Measurements from ENCODE around the gene SPTBN1. TPM values are rescaled to one million over a fixed set of nuclear protein-coding genes. Genes with fewer than 3 reads are reported as not detected.

SPTBN1 gene
- total RNA-seq, 1 experiment from 2014 or later, result 204 TPM

DNA sequence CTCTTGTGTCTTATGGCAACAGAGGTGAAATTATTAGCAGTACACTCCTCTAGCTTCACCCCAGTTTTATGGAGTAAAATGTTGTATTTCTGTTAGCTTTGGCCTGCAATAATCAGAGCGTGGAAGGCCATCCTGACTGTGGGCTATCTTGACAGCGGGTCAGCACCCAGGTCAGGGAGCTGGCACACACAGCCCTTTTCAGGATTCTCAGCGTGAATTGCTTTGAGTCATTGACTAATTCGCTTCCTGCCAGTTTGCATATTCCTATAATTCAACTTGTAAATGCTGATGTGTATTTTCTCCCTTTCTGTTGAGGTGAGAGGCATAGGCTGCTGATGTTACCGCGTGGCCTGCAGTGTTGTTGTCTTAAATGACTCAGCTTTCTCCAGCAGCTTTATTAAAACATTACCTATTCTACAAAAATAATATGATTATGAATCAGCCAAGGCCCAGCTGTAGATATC, 157.7 kb downstream of the SPTBN1 start (continued):
- no peak for TF ChIP-seq ZNF263 (CRISPR knock-in tag; IDR thresholded peaks at IDR 0.05; ENCODE audit: low read depth)
- TF ChIP-seq, protein P1, sequence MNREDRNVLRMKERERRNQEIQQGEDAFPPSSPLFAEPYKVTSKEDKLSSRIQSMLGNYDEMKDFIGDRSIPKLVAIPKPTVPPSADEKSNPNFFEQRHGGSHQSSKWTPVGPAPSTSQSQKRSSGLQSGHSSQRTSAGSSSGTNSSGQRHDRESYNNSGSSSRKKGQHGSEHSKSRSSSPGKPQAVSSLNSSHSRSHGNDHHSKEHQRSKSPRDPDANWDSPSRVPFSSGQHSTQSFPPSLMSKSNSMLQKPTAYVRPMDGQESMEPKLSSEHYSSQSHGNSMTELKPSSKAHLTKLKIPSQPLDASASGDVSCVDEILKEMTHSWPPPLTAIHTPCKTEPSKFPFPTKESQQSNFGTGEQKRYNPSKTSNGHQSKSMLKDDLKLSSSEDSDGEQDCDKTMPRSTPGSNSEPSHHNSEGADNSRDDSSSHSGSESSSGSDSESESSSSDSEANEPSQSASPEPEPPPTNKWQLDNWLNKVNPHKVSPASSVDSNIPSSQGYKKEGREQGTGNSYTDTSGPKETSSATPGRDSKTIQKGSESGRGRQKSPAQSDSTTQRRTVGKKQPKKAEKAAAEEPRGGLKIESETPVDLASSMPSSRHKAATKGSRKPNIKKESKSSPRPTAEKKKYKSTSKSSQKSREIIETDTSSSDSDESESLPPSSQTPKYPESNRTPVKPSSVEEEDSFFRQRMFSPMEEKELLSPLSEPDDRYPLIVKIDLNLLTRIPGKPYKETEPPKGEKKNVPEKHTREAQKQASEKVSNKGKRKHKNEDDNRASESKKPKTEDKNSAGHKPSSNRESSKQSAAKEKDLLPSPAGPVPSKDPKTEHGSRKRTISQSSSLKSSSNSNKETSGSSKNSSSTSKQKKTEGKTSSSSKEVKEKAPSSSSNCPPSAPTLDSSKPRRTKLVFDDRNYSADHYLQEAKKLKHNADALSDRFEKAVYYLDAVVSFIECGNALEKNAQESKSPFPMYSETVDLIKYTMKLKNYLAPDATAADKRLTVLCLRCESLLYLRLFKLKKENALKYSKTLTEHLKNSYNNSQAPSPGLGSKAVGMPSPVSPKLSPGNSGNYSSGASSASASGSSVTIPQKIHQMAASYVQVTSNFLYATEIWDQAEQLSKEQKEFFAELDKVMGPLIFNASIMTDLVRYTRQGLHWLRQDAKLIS (CRISPR knock-in tag; IDR thresholded peaks at IDR 0.05; ENCODE audit: borderline replicate concordance), result no peak
- no peak for TF ChIP-seq CREM (CRISPR knock-in tag; IDR thresholded peaks at IDR 0.05)
- TF ChIP-seq NFYB (CRISPR knock-in tag; conservative IDR thresholded peaks at IDR 0.05; ENCODE audit: low read depth), result no peak
- TF ChIP-seq, protein P2, sequence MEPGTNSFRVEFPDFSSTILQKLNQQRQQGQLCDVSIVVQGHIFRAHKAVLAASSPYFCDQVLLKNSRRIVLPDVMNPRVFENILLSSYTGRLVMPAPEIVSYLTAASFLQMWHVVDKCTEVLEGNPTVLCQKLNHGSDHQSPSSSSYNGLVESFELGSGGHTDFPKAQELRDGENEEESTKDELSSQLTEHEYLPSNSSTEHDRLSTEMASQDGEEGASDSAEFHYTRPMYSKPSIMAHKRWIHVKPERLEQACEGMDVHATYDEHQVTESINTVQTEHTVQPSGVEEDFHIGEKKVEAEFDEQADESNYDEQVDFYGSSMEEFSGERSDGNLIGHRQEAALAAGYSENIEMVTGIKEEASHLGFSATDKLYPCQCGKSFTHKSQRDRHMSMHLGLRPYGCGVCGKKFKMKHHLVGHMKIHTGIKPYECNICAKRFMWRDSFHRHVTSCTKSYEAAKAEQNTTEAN (CRISPR knock-in tag; IDR thresholded peaks at IDR 0.05), result no peak

DNA sequence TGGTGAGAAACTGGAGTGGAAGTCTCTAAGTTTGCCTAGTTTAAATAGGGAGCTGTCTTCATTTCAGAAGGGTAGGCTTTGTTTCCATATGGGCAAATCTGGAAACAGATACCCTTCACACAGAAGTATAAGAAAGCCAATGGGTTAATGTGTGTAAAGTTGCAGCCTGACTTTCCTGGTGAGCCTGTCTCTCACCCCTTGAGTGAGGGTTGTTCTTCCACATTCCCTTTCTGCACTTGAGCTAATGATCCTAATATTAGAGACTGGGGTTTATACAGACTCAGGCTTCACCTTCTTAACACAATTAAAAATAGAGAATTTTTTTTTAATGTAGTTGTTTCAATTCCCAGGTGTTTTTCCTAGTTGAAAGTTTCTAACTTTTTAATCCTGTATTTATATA, 158.7 kb downstream of the SPTBN1 start:
- ChIA-PET CTCF (interaction anchor here (0.5 to 1.7 kb wide), 3 partner anchors 10 to 508 kb away, joined by 3 to 7 read pairs (median 3); no protein-coding TSS in a partner anchor), POLR2A (no interaction called here)
- no peaks in the 10 kb centered on the region for H3K9me3 Mint-ChIP-seq
- no peak overlapping the region for H3K4me3 Mint-ChIP-seq
- peaks cover 45% of the 10 kb centered on the region for H3K36me3 Mint-ChIP-seq
- H3K27me3 Mint-ChIP-seq (ENCODE audit: low read depth), result no peaks in the 10 kb centered on the region
- no peak for TF ChIP-seq NFATC4 (CRISPR knock-in tag; IDR thresholded peaks at IDR 0.05)
- TF ChIP-seq ZNF512 (CRISPR knock-in tag; IDR thresholded peaks at IDR 0.05; ENCODE audit: borderline replicate concordance), result no peak
- no peak for TF ChIP-seq FOXP4 (CRISPR knock-in tag; IDR thresholded peaks at IDR 0.05)
- TF ChIP-seq, protein P3, sequence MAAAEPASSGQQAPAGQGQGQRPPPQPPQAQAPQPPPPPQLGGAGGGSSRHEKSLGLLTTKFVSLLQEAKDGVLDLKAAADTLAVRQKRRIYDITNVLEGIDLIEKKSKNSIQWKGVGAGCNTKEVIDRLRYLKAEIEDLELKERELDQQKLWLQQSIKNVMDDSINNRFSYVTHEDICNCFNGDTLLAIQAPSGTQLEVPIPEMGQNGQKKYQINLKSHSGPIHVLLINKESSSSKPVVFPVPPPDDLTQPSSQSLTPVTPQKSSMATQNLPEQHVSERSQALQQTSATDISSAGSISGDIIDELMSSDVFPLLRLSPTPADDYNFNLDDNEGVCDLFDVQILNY (CRISPR knock-in tag; IDR thresholded peaks at IDR 0.05), result no peak
- no peak for TF ChIP-seq ELF4 (CRISPR knock-in tag; IDR thresholded peaks at IDR 0.05; ENCODE audit: low read depth)
- TF ChIP-seq, protein P4, sequence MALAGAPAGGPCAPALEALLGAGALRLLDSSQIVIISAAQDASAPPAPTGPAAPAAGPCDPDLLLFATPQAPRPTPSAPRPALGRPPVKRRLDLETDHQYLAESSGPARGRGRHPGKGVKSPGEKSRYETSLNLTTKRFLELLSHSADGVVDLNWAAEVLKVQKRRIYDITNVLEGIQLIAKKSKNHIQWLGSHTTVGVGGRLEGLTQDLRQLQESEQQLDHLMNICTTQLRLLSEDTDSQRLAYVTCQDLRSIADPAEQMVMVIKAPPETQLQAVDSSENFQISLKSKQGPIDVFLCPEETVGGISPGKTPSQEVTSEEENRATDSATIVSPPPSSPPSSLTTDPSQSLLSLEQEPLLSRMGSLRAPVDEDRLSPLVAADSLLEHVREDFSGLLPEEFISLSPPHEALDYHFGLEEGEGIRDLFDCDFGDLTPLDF (CRISPR knock-in tag; IDR thresholded peaks at IDR 0.05), result no peak
- no peak for DNase-seq (ENCODE audit: low spot score)
- H3K4me1 Mint-ChIP-seq, result peaks cover 44% of the 10 kb centered on the region
- ATAC-seq, result no peak
- no peak overlapping the region for H3K27ac Mint-ChIP-seq

Measured in WTC11 (cell line).